Measurements from ENCODE around the gene PIEZO1. TPM values are rescaled to one million over a fixed set of nuclear protein-coding genes. Genes with fewer than 3 reads are reported as not detected.

The PIEZO1 gene
- total and polyA plus RNA-seq, 9 of the 15 experiments (the other 6 are each of a cell fraction or from before 2014, with no cell fraction given): 3.6 to 432 (median 131) TPM

DNA sequence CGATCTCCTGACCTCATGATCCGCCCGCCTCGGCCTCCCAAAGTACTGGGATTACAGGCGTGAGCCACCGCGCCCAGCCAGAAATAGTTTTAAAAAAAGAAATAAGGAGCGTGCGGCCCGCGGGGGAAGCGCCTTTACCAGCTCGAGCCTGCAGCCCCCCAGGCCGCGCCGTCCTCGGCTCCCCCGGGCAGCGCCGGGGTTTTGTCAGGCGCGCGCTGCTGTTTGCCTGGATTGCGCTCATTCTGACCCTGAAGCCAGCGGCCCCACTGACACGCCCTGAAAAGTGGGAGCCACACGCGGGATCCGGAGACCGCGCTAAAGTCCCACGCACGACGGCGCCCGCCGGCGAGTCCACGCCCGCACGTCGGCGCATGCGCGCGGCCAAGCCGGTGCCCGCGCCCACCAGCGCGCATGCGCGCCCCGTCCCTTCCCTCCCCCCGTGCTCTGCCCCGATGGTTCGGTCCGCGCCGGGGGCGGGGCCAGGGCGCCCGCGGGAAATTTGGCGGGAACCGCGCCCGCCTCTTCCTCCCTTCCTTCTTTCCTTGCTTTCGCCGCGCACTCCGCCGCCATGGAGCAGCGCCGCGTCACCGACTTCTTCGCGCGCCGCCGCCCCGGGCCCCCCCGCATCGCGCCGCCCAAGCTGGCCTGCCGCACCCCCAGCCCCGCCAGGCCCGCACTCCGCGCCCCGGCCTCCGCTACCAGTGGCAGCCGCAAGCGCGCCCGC, 18.4 kb upstream of the PIEZO1 start, which contains the start of gene CDT1 (continued):
- no peak for TF ChIP-seq KLF10 (CRISPR knock-in tag; IDR thresholded peaks at IDR 0.05)
- TF ChIP-seq BCL6 (CRISPR knock-in tag; IDR thresholded peaks at IDR 0.05): no peak
- no peak for TF ChIP-seq SMAD2 (IDR thresholded peaks at IDR 0.05; ENCODE audit: low read depth, low read length)
- no peak for TF ChIP-seq ETS2 (tag; IDR thresholded peaks at IDR 0.05; ENCODE audit: borderline replicate concordance, poor library complexity, severe bottlenecking)
- no peak for TF ChIP-seq SRSF9 (IDR thresholded peaks at IDR 0.05; ENCODE audit: borderline replicate concordance, low read depth, low read length)
- TF ChIP-seq WHSC1 (IDR thresholded peaks at IDR 0.05; ENCODE audit: low read length): no peak
- TF ChIP-seq, protein P1, sequence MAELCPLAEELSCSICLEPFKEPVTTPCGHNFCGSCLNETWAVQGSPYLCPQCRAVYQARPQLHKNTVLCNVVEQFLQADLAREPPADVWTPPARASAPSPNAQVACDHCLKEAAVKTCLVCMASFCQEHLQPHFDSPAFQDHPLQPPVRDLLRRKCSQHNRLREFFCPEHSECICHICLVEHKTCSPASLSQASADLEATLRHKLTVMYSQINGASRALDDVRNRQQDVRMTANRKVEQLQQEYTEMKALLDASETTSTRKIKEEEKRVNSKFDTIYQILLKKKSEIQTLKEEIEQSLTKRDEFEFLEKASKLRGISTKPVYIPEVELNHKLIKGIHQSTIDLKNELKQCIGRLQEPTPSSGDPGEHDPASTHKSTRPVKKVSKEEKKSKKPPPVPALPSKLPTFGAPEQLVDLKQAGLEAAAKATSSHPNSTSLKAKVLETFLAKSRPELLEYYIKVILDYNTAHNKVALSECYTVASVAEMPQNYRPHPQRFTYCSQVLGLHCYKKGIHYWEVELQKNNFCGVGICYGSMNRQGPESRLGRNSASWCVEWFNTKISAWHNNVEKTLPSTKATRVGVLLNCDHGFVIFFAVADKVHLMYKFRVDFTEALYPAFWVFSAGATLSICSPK (IDR thresholded peaks at IDR 0.05; ENCODE audit: borderline replicate concordance): no peak
- TF ChIP-seq GTF2A2 (tag; IDR thresholded peaks at IDR 0.05): no peak
- no peak; a peak in 1 of 4 replicates for TF ChIP-seq FOXK2 (conservative IDR thresholded peaks at IDR 0.05 in 1 of 2, IDR thresholded peaks at IDR 0.05 in 1 of 2; ENCODE audit: low read depth in 2 of 2)
- TF ChIP-seq U2AF1 (optimal IDR thresholded peaks at IDR 0.05; ENCODE audit: low read depth, low read length): no peak
- TF ChIP-seq ZNF79 (CRISPR knock-in tag; IDR thresholded peaks at IDR 0.05; ENCODE audit: low read depth): no peak
- TF ChIP-seq, protein P2, sequence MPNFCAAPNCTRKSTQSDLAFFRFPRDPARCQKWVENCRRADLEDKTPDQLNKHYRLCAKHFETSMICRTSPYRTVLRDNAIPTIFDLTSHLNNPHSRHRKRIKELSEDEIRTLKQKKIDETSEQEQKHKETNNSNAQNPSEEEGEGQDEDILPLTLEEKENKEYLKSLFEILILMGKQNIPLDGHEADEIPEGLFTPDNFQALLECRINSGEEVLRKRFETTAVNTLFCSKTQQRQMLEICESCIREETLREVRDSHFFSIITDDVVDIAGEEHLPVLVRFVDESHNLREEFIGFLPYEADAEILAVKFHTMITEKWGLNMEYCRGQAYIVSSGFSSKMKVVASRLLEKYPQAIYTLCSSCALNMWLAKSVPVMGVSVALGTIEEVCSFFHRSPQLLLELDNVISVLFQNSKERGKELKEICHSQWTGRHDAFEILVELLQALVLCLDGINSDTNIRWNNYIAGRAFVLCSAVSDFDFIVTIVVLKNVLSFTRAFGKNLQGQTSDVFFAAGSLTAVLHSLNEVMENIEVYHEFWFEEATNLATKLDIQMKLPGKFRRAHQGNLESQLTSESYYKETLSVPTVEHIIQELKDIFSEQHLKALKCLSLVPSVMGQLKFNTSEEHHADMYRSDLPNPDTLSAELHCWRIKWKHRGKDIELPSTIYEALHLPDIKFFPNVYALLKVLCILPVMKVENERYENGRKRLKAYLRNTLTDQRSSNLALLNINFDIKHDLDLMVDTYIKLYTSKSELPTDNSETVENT (CRISPR knock-in tag; IDR thresholded peaks at IDR 0.05): peak; percentile 86
